ENCODE results near the gene GPANK1.

DNA sequence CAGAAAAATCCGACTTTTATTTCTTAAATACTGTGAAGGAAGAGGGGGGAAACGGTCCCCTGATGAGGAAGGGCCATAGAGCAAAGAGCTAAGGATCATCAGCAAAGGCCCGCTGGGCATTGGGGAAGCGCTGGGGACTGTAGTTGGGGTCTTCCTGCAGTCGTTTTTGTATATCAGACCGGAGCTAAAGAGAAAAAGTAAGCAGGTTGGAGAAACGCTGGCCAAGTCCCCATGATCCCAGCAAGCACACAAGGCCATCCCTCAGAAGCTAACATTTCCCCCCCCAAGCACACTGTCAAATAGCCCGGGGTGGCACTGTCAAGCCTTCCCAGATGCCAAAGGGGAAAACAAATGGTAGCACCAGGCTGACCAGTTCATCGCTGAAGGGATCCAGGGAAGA is 25.8 kb downstream of the GPANK1 start:
- TF ChIP-seq ZNF274 (IDR thresholded peaks at IDR 0.05; ENCODE audit: low read depth, low read length), result no peak
- TF ChIP-seq YY1 (IDR thresholded peaks at IDR 0.05; ENCODE audit: insufficient read depth, insufficient read length), result no peak
- no peak for TF ChIP-seq SUZ12 (IDR thresholded peaks at IDR 0.05; ENCODE audit: extremely low read depth, insufficient read depth, insufficient read length)
